RPMI7951 (cell line): ENCODE data around the gene RBPJ. TPM values are rescaled to one million over a fixed set of nuclear protein-coding genes. Genes with fewer than 3 reads are reported as not detected.
"Not testable (repeated sequence)": the region's sequence is repeated elsewhere in the genome, so short reads cannot be mapped to it uniquely, and the experiment has no call there.

ENCODE experiments used
- DNase-seq: peaks from one replicate; pipeline ENCODE4 v3.0.0-alpha.2; 2012; ENCODE audit warnings: low read depth
- total RNA-seq: library from RNA; depleted of rRNA; stranded (reverse); fragments of >200 nt; shearing (Covaris generic); gene quantifications from 2 replicates; pipeline ENCODE4 v1.2.3, GENCODE V29; 2014

The RBPJ gene
- total RNA-seq, 1 experiment from 2014 or later, result 92.3 TPM

DNA sequence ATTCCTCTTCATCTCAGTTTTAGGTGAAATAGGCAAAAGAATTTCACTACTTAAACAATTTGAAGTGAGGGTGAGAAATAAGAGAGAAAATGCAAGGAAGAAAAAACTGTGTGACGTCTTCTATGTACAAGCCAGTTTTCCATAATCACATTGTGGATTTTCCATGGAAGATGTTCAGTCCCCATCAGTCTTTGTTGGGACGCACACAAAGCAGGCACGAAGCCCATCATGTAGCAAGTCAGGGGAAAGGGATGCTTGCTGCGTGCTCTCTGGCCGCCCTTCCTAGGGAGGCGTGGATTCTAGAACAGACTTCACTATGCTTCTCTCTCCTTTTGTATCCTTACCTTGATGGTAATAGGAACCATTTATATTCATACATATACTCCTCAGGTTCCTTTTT, 54.7 kb downstream of the RBPJ start:
- no peak for DNase-seq

GRCh38 chr4:26377328-26378311, 56.8 kb downstream of the RBPJ start:
- no peak for DNase-seq

- no peak for DNase-seq
Measured at GRCh38 chr4:26379837-26380236, 59.0 kb downstream of the RBPJ start.

GRCh38 chr4:26380740-26381139, 59.9 kb downstream of the RBPJ start:
- DNase-seq, result no peak

DNA sequence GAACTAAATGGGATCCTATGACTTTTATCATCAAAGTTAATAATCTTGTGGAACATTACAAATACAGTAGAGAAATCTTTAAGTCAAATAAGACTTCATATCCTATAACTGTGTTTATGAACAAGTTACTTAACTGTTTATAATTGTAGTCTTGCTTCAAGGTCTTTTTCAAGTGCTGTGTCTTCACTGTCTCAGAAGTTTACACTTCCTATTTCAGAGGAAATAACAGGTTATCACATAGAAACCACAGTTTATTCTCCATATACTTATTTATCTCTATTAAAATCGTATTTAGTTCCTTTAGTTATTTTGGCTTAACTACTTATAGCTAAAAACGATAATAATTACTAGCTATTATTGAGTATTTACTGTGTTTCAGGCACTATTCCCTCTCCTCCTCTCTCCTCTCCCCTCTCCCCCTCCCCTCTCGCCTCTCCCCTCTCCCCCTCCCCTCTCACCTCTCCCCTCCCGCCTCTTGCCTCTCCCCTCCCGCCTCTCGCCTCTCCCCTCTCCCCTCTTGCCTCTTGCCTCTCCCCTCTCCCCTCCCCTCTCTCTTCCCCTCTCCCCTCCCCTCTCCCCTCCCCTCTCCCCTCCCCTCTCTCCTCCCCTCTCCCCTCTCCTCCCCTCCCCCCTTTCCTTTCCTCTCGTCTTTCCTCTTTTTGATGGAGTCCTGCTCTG, 63.7 kb downstream of the RBPJ start:
- DNase-seq, result no peak

GRCh38 chr4:26385690-26386089, 64.9 kb downstream of the RBPJ start:
- no peak for DNase-seq

- DNase-seq, result no peak
Measured at GRCh38 chr4:26386386-26386785, 65.6 kb downstream of the RBPJ start.

DNA sequence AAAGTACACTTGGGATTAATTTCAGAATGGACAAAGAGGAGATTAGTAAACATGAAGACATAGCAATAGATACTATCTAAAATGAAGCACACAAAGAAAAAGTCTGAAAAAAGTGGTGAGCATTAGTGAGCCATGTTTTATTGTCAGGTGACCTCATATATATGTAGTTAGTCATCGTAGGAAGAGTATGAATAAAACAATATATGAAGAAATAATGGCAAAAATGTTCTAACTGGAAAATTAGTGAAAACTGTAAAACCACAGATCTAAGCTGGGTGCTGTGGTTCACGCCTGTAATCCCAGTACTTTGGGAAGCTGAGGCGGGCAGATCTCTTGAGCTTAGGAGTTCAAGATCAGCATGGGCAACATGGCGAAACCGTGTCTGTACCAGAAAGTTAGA, 67.9 kb downstream of the RBPJ start:
- DNase-seq, result no peak

DNA sequence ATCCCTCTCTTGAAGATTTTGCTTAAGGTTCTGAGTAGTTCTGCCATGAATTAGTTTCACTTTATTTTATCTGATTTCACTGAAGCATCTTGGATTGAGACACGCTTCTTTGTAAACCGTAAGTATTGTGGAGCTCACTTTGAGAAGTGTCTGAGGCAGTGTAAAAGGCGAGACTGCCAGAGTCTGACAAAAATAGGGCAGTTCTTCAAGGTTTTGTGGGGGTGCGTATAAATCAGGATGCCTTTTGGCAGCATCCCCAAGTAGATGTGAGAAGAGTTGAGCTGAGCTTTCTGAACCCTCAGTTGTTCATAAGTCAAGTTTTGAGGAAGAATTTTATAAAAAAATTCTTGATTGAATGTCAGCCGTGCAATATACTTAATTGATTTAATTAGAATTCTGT, 76.3 kb downstream of the RBPJ start:
- DNase-seq, result no peak

DNA sequence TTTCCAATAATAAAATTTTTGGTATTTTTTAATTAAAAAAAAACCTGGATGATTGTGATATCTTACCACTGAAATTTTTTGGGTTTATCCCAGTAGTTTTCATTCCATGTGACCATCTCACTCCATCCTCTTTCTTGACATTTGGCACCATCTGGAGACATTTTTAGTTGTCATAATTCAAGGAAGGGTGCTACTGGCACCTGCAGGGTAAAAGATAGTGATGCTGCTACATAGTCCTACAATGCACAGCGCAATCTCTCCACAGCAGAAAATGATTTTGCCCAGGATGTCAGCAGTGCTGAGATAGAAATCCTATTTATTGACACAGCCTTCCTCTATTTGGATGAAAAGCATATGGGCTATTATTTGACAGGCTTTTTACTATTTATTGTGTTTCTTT, 79.3 kb downstream of the RBPJ start:
- no peak for DNase-seq

- not testable (repeated sequence) for DNase-seq
Measured at GRCh38 chr4:26402017-26402416, 81.2 kb downstream of the RBPJ start.

- no peak for DNase-seq
Measured at GRCh38 chr4:26402458-26402857, 81.6 kb downstream of the RBPJ start.

DNA sequence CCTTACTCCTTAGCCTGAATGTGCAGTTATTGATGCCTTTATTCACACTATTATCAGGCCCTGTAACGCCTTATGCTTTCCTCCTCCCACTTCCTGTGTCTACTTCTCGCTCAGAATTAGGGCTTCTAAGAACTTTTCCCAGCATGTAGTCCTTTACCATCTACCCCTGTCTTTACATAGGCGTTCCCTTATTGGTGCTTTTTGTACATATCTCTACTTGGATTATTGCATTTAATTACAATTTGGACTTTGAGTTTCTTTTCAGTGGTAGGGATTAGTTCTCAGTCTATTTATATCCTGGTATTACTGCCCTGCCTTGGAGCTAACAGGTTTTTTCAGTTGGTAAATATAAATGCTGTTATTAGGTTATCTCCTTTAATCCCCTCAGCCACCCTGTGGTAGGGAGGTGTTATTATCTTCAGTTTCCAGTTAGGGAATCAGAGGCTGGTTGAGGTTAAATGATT, 84.0 kb downstream of the RBPJ start:
- DNase-seq, result no peak

- DNase-seq, result no peak
Measured at GRCh38 chr4:26406346-26406975, 85.6 kb downstream of the RBPJ start.

GRCh38 chr4:26407476-26407875, 86.7 kb downstream of the RBPJ start:
- DNase-seq, result no peak

DNA sequence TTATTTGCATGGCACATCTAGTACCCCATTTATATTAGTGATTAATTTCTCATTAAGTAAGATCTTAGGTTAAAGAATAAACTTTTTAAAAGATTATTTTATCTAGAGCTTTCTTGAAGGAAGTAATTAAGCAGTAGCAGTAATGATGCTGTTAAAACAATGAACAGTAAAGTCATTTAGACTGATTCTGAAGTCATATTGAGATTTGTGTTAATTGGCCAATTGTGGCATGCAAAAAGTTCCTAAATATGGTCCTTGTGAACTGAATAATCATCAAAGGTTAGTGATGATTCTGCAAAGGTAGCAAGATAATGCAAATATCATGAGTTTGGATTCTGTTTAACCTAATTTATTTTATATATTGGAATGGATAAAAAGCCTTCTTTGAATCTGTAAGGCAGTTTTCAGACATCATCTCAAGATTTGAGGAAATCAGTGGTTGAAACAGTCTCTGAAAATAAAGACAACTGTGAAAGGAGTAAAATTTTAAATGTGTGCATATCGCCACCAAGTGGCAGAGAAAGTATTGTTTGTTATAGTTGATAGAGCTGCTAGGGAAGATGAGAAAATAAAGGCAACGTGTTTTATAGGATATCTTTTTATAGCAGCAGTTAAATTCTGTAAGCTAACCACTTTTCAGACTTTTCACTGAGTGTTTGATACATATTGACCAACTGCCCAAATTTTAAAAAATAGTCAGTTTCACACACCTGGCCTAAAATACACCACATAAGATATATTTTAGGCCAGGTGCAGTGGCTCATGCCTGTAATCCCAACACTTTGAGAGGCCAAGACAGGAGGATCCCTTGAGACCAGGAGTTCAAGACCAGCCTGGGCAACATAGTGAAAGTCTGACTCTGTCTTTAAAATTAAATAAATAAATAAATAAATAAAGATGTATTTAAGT, 89.8 kb downstream of the RBPJ start:
- peak; percentile 58 for DNase-seq

DNA sequence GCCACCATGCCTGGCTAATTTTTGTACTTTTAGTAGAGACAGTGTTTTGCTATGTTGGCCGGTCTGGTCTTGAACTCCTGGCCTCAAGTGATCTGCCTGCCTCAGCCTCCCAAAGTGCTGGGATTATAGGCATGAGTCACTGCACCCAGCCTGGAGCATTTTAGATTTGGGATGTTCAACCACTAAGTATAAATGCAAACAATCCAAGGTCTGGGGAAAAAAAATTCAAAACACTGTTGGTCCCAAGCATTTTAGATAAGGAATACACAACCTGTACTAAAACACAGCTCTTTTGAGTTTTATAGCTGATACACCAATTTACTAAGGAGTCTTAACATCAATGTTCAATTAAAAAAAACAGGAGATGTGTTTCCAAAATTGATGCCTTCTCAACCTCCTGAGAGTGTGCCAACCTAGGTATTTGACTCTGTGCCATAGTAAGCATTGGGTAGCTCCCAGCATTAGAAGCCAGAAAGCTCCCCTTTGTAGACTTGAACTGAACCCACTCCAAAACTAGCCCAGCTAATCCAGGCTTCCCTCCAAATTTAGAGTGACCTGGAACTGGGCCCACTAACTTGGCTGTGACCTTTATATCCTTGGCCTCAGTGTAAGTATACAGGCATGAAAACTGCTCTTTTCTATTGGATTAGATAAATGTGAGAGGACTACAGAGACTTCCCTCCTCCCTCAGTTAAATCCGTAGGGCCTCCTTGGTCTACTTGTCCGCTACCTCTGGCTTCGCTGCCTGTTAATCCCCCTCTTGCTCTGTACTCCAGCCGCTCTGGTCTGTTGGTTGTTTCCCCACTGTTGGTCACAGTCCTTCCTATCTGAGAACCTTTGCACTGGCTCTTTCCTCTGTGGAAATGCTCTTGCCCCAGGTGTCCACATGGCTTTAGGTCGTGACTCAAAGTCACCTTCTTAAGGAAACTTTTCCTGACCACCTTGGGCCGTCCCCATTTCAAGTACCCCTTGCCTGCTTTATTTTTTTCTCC, 91.9 kb downstream of the RBPJ start:
- peak; percentile 33 for DNase-seq

DNA sequence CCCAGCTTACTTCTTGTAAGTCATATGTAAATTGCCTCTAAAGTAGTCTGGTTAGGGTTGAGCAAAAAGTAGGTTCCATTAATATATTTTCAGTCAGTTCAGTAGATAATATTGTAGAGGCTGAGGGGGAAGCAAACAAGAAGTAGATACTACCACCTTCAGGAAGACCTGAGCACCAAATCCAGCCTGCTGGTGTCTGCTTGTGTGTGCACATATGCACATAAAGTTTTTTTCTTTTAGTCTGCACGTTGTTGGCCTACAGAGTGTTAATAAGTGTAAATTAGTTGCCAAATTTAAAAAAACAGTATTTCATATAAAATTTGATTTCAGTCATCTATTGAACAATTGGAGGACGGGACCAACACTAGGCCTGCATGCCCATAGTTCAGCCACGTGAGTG, 92.8 kb downstream of the RBPJ start:
- DNase-seq, result no peak

DNA sequence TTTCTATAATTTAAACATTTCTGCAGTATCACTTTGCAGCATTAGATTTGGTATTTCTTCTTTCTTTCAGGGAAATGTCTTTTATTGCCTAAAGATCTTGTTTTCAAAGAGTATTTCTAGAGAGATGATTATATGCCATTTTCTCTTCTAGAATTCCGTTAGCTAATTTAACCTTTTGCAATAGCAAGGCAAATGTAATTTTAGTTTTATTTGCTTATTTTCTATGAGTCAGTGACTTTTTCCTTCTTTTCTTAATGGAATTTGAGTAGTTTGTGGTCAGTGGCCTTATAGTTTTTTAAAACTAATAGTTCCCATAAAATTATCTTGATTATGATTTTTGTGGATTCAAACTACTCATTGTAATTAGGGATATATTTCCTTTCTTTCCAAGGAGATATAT, 97.3 kb downstream of the RBPJ start:
- DNase-seq, result no peak

DNA sequence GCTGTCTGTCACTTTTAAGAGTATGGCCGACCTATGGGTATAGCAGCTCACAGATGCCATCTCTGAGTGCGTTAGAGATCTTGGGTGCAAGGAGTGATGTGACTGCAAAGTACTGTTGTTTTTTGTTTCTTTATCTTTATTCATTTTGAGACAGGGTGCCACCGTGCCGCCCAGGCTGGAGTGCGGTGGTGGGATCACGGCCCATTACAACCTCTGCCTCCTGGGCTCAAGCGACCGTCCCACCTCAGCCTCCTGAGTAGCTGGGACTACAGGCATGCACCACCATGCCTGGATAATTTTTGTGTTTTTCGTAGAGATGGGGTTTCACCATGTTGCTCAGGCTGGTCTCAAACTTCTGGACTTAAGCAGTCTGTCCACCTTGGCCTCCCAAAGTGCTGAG, 98.0 kb downstream of the RBPJ start:
- no peak for DNase-seq
